GM18505 (cell line): ENCODE measurements around the gene GIPC3.

Experiments
- ATAC-seq: cut with Tn5 transposase; IDR thresholded peaks from one replicate; pipeline ENCODE4 v1.9.1; 2021; ENCODE audit not compliant: unreplicated experiment
- POLR2A ChIP-seq: IDR thresholded peaks from 4 replicates; pipeline ENCODE4 v1.6.1; 2011; ENCODE audit warnings: borderline replicate concordance; ENCODE audit not compliant: insufficient read depth, insufficient read length; ENCODE audit errors: extremely low read depth

GIPC3 gene

DNA sequence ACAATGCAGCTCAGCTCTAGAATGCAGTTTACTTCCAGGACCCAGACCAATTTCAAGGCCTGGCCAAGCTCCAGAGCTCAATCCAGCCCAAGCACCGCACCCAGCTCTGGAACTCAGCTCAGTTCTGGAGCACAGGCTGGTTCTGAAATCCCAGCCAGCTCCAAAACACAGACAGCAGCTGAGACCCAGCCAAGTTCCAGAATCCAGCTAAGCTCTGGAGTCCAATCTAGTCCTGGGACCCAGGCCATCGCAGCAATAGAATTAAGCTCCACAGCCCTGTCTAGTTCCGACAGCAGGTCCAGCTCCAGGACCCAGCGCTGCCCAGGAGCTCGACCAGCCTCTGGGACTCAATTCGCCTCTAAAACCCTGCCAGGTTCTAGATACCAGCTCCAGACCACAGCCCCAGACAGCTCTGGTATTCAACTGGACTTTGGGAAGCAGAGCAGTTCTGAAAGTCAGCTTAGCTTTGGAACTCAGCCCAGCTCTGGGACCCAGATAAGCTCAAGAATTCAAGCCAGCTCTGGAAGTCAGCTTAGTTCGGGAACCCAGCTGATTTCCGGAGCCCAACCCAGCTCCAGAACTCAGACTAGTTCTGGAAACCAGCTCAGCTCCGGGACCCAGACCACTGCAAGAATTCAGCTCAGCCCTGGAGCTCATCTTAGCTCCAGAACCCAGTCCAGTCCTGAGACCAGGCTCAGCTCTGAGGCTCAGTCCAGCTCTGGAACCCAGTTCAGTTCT, 6.8 kb downstream of the GIPC3 start:
- no peak for TF ChIP-seq POLR2A
- ATAC-seq: no peak

DNA sequence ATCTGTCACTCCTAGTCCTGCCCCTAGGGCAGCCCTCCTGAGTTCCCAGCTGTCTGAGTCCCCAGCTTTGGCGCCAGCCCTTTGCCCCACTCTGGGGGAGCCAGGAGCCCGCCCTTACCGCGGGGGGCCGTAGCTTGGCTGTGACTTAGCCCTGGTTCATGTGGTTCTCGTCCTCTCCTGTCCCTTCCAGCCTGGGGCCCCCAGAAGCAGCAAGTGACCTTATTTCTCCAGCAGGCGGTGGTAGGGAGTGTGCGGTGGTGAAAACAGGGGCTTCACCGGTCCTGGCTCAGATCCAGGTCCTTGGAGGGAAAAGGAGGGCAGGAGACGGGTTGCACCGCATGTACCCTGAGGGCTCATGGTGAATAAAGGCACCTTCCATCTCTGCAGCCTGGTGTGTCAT, 7.9 kb downstream of the GIPC3 start:
- TF ChIP-seq POLR2A: no peak
- ATAC-seq: no peak

DNA sequence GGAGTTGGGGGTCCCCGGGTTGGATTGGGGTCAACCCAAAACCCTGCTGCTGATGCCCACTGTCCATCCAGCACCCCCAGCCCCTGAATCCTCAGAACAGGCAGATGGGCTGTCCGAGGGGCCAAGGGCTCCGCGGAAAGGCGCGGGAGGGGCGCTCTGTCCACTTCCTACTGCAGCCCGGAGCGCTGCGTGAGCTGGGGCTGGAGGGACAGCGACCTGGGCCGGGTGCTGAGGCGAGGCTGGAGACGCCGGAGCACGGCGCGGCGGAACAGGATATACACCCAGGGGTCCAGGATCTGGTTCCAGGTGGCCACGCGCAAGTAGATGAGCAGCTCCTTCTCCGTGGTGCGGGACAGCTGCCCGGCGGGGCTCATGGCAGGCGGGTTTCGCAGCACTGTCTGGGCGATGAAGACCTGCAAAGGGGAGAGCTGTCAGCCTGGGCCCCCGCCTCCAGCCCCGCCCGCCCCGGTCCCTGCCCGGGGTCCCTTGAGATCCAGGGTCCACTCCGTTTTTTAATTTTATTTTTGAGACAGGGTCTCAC, 10.3 kb downstream of the GIPC3 start:
- no peak for ATAC-seq
- no peak for TF ChIP-seq POLR2A

DNA sequence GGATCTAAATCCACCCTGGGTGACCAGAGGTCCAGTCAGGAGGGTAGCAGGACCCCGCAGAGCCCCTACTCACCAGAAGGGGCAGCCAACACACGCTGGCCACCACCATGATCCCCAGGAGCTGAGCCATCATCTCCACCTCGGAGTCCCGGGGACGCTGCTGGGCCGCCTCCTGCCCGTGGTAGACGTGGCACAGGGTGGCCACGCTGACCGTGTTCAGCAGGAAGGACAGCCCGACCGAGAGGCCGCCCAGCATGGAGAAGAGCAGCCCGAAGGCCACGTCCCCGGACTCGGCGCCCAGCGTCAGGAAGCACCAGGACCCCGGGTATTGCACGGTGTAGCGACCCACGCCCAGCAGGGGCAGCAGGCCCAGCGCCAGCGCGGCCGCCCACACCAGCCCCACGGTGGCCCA, 14.5 kb downstream of the GIPC3 start:
- no peak for TF ChIP-seq POLR2A
- ATAC-seq: no peak

DNA sequence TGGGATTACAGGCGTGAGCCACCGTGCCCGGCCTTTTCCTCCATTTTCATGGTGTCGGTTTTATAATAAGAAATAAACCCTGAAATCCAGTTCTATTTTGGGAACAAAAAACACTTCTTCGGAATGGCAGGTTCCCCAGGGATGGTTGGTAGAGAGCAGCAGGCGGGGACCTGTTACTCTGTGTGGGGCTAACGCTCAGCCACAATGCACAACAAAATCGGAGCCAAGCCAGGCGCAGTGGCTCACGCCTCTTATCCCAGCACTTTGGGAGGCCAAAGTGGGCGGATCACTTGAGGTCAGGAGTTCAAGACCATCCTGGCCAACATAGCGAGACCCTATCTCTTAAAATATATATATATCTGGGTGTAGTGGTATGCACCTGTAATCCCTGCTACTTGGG, 15.7 kb downstream of the GIPC3 start:
- no peak for TF ChIP-seq POLR2A
- no peak for ATAC-seq

DNA sequence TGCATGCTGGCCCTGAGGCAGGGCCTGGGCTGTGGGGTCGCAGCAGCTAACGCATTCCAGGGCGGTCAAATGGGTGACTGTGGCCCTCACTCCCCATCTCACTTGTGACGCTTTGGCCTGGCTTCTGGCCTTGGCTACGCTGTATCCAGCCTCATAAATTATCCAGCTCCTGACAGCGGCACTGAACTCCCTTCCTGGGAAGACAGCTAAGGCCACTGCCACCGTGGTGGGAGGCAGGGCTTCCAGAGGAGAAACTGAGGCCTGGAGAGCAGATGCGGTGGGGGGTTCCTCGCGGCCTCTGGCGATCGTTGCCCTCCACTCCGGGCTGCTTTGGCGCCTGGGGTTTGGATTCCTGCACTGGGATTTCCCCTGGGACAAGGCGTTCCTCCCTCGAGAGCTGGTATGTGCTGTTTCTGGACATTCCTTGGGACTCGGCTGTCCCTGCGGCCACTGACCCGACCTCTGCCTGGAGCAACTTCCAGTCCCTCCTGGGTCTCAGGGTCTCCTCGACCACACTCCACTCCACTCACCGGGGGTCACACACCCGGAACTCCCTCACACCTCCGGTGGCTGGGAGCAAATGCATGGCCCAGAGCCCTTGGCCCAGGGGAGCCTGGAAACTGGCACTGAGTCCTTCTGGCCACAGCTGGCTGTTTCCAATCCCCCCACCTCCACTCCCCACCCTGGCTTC, 18.0 kb downstream of the GIPC3 start:
- ATAC-seq: no peak
- TF ChIP-seq POLR2A: no peak

DNA sequence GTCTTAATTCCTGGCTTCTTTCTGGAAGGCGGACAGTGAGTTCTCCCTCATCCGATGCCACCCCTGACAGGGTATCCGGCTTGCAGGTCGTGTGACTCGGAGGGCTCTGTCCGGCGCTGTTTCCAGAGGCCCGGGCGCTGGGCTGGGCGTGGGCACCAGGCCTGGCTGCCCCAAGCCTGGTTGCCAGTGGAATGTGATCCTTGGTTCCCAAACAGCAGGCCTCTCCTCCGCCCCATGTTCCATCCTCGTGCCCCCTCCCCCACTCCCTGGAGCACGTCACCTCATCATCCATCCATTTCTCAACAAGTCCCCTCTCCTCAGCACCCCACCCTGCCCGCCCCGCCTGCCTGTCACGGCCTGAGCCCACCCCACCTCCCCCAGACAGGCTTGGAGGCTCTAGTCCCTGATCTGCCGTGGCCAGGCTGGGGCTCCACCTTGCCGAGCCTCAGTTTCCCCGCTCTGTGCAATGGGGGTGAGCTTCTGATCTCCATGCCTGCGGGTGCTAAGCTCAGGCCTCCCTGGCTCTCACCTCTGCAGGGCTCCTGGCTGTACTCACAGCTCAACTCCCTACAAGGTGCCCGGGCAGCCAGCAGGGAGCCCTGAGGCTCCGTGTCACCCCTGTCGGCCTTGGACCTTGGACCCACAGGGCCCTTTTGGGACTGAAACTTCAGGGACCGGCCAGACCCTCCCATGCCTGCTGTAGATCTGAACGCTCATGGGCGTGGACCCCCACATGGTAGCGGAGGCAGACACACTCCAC, 19.1 kb downstream of the GIPC3 start:
- no peak for ATAC-seq
- no peak for TF ChIP-seq POLR2A

DNA sequence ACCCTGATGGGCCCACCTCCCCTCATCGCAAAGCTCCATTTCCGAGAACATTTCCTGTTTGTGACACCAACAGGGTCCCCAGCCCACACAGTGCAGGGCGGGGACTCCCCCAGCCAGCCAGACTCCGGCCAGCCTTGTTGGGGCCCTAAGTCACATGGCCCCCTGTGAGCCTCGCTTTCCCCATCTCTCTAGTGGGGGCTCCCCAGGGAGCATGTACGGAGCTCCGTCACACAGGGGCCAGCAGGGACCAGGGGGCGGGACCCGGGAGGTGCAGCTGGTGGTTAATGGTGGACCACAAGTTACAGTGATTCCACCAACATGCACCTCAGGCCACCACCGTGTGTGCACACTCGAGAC, 19.7 kb downstream of the GIPC3 start:
- ATAC-seq: no peak
- no peak for TF ChIP-seq POLR2A

DNA sequence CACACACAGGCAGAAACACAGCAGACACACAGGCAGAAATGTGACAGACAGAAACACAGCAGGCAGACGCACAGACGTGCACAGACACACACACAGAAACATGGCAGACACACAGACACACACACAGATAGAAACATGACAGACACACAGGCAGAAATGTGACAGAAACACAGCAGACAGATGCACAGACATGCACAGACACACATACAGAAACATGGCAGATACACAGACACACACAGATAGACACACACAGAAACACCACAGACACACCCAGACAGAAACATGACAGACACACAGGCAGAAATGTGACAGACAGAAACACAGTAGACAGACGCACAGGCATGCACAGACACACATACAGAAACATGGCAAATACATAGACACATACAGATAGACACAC, 20.1 kb downstream of the GIPC3 start:
- TF ChIP-seq POLR2A: no peak
- no peak for ATAC-seq

DNA sequence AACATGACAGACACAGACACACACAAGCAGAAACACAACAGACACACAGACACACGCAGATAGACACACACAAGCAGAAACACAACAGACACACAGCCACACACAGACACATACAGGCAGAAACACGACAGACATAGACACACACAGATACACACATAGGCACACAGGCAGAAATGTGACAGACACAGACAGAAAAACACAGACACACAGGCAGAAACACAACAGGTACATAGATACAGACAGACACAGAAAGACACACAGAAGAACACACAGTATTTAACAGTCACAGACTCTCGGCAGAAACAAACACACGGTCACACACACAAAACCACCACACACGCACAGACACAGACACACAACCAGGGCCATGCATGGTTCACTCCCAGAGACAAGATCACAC, 20.5 kb downstream of the GIPC3 start:
- no peak for ATAC-seq
- TF ChIP-seq POLR2A: no peak

DNA sequence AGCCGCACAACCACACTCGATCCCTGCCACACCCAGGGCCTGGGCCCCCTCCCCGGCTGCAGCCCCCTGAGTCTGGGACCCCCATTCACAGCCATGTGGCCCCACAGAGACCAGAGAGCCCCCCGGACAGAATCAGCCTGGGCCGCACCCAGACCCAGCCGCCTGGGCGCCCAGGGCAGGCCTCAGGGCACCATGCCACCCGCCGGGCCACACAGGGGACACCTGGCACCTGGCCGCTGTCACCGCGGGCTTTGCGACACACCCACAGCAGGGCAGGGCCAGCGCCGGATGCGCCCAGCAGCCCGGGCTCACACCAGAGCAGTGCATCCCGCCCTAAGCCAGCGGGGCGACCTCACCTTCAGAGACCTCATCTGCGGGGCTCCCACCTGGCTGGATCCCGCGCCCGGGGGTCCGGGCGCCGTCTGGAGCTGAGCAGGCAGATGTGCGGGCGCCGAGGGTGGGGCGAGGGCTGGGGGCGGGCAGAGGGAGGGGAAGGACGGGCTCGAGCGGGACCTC, 21.0 kb downstream of the GIPC3 start:
- ATAC-seq: no peak
- TF ChIP-seq POLR2A: no peak

DNA sequence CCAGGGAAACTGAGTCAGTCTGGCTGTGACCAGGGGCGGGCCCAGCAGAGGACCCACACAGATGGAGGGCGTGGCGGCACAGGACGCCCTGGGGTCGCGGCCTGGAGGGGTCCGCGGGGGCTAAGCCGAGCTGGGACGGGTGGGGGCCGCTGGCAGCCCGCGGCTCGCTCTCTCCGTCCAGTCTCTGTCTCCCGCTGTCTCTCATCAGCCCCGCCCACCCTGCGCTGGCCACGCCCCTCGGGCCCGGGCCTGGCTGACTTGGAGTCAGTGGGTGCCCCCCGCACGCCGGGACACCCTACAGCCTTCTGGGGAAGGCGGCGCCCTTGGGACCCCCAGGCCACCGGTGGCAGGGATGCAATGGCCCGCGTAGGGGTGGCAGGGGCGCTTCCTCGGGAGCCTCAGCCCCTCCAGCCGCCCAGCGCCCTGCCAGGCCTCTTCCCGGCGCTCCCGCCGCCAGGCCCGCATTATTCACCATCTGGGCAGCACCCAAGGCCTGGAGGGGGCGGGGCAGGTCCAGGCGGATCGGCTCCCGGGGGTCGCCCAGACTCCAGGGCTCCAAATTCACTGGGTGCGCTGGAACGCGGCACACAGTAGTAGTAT, 21.5 kb downstream of the GIPC3 start, which contains the start of gene TBXA2R:
Gene TBXA2R, minus strand, starts transcription at position 186 of the 600 bp plus-strand sequence. CDS start 6,241 bp downstream, outside the sequence.
- no peak for ATAC-seq
- TF ChIP-seq POLR2A: no peak
